NT2/D1 (cell line): ENCODE results near the gene THTPA.

Experiments used
- SUZ12 ChIP-seq: IDR thresholded peaks from 2 replicates; pipeline ENCODE4 v1.6.1; 2011; ENCODE audit not compliant: insufficient read length, insufficient read depth; ENCODE audit errors: extremely low read depth
- ZNF274 ChIP-seq: IDR thresholded peaks from 2 replicates; pipeline ENCODE4 v1.6.1; 2011; ENCODE audit warnings: mild to moderate bottlenecking, low read depth, low read length

DNA sequence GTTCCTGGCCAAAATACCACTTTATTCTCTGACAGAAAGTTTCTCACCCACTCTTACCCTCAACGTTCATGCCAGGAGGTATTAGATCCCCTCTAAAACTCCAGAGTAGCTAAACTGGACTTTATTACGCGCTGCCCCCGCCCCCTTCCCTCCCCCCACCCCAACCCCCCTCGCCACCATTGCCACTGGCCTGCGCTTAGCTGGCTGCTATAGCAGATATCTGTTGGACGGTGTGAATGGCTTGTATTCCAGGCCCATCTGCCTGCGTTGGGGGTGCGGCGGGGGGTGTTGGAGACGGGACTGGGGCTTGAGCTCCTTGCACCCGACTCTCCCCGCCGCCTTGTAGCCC, 564 bp upstream of the THTPA start:
- TF ChIP-seq SUZ12 (no peak), ZNF274 (no peak)
